Fibroblast of gingiva (primary cell): ENCODE results near the gene NEURL4.

Experiments used
- DNase-seq: peaks from one replicate; pipeline ENCODE4 v3.0.0-alpha.2; 2011; ENCODE audit warnings: low read depth

The NEURL4 gene

DNA sequence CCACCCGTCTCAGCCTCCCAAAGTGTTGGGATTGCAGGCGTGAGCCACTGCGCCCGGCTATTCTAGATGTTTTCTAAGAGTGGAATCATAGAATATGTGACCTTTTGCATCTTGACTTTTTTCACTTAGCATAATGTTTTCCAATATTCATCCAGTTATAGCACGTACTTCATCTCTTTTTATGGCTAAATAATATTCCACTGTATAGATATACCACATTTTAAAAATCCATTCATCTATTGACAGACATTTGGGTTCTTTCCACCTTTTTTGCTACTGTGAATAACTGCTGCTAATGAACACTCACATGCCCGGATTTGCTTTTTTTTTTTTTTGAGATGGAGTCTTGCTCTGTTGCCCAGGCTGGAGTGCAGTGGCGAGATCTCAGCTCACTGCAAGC, 25.0 kb downstream of the NEURL4 start:
- no peak for DNase-seq

DNA sequence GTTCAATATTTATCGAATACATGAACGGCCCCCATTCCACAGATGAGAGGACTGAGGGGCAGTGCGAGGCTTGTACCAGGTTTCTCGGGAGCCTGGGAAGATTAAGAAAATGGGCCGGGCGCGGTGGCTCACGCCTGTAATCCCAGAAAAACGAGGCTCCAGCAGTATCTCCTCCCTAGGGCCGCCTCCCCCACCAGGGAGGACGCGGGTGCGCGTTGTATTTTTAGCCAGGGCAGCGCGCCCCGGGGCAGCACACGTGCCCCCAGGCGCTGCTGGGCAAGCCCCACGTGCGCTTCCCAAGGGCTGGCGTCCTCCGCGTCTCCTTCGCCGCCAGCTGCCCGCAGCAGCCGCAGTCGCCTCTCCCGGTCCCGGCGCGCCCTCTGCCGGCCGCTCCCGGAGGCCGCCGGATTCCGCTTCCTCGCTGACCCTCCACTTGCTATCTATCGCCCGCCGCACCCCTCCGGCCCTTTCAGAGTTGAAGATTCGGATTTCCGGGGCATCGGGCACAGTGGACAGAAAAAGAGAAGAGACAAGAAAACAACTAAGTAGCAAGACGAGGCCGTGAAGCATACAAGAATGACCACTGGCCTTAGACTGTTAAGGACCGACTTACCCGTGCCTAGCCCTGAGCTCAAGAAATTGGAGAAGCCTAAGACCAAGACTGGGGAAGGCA, 32.8 kb downstream of the NEURL4 start:
- DNase-seq: peak; percentile 82

DNA sequence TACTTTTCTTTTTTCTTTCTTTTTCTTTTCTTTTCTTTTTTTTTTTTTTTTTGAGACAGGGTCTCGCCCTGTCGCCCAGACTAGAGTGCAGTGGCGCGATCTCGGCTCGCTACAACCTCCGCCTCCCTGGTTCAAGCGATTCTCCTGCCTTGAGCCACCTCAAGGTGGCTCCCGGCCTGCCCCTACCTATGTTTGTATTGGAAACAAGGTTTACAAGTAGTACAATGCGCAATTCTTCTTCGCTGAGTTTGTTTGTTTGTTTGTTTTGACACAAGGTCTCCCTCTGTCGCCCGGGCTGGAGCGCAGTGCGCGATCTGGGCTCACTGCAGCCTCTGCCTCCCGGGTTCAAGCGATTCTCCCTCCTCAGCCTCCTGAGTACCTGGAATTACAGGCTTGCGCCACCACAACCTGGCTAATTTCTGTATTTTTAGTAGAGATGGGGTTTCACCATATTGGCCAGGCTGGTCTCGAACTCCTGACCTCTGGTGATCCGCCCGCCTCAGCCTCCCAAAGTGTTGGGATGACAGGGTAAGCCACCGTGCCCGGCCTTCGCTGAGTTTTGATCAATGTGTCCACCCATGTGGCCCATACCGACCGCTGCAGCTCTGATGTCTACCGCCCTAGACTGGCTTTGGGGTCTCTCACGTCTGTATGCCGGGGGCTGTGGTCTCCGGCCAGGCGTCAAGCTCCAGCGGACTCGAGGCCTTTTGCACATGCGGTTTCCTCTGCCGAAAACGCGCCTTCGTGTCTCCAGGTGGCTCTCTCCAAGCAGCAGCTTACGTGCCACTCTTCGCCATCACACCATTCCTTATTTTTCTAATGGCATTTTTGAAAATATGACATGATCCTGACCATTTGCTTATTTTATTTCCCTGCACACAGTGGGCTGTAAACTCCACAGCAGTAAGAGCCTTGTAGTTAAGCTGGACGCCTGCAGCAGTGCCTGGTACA, 33.6 kb downstream of the NEURL4 start:
- DNase-seq: no peak

DNA sequence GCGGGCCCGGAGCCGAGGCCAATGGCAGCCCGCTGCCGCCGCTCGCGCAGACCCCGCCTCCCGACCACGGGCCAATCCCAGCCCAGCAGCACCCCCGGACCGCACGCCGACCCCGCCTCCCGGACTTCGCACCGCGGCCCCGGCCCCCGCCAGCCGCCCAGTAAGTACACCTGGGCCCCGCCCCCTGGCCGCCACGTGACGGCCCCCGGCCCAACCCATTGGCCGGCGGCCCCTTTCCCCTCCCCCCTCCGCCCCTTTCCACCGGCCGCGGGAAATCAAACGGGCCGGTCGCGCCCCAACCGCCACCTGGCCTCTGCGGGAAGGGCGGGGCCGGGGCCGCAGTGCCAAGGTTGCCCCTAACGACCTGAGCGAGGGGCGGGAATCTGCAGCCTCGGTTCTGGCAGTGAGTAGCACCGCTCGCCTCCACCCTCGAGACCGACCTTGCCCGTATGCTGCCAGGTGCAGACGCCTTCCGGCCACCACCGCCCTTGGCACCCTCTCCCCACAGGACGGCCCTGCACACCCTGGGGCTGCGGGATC, 34.5 kb downstream of the NEURL4 start, which contains the start of gene YBX2:
YBX2 (minus strand) TSS at position 26 of the 540 bp plus-strand sequence. CDS start 139 bp downstream, outside the sequence.
- DNase-seq: no peak

DNA sequence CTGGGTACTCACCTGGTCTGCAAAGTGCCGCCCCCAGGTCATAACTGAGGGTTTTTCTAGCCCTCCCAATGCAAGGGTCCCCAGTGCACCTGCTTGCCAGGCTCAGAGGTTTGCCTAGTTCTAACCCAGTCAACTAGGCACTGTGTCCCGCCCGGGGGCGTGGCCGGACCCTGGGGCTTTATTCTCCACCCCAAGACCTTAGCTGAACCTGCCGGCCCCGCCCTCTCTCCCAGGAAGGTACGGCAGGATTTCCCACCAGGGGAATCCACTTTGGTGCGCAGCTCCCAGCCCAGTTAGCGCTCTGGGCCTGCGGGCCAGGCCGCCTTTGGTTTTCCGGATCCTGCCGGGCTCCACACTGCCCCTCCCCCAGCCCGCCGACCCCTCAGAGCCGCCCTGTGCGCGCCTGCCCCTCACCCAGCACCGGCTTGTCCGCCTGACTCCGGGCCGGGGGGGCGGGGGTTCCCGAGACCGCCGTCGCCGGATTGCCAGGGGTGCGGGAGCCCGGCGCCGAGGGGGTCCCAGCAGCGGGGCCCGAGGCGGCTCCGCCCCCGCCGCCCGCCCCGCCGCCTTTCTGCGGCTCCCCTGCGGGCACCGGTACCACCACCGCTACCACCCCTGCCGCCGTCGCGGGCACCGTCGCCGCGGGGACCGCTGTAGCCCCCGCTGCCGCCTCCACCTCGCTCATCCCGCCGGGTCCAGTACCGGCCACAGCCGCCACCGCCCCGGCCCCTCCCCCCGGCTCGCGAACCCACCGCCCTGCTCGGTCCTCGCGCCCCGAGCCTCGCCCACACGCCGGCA, 35.1 kb downstream of the NEURL4 start:
- no peak for DNase-seq

DNA sequence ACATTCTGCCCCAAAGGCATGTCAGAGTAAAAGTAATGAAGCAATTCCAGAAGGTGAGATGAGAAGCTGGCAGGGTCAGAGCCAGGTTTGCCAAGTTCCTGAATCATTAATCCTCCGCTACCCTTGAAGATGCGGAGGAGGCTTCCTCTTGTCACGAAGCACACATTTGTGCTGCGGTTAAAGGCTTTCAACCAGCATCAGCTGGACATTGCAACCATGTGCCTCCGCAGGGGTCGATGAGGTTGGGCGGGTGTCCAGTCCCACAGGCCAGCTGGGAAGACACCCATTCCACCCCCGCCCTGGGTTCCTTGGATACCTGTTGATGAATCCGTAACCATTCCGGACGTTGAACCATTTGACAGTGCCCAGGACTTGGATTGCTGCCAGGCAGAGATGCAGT, 36.0 kb downstream of the NEURL4 start:
- DNase-seq: no peak

DNA sequence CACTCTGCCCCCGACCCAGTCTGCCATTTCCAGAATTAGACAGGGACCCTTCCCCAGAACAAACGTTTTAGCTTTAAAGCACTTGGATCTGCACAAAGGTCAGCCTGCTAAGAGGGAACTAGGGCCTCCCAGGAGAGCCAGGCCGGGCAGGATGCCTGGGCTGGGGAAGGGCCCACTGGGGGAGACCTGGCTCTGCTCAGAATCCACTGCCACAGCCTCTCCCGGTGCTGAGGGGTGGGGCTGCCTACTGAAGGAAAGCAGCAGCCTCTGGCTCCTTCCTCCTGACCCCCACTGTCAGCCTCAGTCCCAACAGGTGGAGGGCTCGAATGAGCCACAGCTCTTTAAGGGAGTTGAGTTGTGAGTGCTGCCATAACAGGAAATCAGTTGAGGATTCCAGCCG, 36.4 kb downstream of the NEURL4 start:
- DNase-seq: no peak

DNA sequence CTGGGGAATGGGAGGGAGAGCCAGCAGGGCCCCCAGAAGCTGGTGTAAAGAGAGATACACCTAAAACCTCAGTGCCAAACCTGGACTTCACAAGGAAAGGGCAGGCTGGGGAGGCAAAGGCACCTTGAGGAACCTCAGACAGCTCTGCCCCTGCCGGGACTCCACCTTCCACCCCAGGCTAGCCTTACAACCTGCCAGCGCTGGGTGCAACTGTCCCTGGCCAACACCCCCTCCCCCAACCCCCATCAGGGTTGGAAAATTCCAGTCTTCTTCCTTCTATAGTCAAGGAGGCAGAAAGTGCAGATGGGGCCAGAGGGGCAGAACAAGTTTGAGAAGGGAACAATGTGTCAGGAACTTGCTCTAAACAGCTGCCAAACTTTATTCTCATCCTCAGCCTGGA, 36.9 kb downstream of the NEURL4 start:
- no peak for DNase-seq

DNA sequence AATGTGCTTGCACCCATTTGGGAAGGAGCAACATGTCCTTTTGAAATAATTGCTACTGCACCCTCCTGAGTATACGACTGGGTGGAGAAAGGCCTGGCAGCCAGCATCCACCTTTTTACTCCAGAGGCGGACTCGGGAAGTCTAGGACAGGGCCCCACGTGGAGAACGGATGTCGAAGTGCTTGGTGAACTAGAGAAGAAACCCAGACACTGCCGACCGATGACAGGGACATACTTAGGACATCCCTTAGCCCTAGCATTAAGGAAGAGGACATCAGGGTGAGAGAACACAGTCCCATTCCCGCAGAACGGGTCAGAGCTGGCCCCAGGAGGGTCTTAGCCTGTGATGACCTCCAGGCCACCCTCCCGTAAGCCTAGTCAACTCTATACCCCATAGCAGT, 38.5 kb downstream of the NEURL4 start:
- DNase-seq: no peak

DNA sequence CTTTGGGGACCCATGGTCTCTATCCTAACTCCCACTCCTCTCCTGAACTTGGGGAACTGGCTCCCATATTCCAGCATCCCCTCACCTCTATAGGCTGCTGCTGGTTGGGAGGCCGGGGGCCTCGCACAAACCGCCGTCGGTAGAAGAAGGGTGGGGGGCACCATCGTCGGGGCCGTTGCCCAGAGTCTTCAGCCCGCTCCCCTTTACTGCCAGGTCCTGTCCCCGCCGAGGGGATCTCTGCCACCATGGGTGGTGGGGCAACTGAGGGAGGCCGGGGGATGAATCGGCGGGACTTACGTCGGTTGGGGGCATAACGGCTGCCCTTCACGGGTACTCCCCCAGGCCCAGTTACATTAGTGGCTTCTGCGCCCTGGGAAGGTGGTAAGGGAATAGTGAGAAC, 39.0 kb downstream of the NEURL4 start:
- DNase-seq: no peak

DNA sequence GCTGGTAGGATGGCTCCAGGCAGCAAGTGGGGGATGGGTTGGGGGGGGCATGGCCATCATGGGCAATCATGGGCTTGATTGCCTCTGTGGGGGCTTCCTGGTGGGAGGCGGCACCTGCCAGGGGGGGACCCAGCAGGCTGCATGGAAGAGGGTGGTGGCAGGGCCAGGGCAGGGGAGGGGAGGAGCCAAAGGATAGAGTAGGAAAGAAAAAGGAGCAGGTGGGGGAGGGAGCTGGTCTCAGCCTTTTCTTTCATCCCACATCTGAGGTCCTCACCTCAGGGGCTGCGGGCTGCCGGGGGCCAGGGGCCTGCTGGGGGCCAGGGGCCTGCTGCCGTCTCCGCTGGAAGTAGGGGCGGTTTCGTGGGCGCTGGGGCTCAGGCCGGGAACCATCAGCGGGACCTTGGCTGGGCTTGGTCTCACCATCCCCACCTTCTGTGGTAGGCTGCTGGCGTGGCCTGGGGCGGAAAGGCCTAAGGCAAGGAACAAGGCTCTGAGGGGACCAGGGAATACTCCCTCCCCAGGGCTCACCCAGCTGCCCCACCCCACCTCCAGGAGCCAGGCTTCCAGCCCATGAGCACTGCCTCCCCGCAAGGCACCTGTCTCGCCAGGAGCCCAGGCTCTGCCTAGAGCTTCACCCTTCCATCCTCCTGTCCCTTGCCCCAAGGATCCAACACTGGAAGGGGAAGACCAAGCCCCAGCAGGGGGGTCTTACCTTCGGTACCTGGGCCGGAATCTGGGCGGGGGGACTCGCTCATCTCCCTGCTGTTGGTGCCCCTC, 39.7 kb downstream of the NEURL4 start:
- DNase-seq: no peak

DNA sequence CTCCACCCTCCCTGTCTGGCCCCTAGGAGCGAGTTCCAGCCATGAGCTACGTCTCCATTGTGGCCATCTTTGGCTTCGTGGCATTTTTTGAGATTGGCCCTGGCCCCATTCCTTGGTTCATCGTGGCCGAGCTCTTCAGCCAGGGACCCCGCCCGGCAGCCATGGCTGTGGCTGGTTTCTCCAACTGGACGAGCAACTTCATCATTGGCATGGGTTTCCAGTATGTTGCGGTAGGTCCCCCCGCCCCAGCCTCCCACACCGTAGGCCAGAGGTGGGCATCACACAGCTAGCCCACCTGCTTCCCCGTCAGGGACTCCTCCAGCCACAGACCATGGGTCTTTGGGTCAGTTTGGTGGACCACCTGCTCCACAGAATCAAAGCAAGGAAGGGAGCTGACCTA, 43.5 kb downstream of the NEURL4 start:
- DNase-seq: no peak

DNA sequence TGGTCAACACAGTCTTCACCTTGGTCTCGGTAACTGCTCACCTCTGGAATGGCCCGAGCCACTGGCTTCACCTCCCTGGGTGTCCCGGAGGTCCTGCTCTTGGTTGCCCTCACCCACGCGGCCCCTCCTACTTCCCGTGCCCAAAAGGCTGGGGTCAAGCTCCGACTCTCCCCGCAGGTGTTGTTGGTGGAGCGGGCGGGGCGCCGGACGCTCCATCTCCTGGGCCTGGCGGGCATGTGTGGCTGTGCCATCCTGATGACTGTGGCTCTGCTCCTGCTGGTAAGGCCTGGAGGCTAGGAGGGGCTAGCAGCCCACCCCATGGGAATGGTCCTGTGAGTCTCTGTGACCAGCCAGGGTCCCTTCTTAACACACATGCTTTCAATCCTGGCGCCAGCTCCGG, 44.2 kb downstream of the NEURL4 start:
- no peak for DNase-seq

DNA sequence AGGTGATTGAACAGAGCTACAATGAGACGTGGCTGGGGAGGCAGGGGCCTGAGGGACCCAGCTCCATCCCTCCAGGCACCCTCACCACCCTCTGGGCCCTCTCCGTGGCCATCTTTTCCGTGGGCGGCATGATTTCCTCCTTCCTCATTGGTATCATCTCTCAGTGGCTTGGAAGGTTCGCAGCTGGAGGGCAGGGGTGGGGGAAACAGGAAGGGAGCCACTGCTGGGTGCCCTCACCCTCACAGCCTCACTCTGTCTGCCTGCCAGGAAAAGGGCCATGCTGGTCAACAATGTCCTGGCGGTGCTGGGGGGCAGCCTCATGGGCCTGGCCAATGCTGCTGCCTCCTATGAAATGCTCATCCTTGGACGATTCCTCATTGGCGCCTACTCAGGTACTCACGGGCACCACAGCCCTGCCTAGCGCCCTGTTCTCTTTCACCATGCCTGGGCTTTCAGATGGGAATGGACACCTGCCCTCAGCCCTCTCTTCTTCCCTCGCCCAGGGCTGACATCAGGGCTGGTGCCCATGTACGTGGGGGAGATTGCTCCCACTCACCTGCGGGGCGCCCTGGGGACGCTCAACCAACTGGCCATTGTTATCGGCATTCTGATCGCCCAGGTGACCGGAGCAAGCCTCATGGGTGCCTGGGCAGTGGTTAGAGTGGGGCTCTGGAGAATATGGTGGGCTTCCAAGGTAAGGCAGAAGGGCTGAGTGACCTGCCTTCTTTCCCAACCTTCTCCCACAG, 45.5 kb downstream of the NEURL4 start:
- DNase-seq: no peak

DNA sequence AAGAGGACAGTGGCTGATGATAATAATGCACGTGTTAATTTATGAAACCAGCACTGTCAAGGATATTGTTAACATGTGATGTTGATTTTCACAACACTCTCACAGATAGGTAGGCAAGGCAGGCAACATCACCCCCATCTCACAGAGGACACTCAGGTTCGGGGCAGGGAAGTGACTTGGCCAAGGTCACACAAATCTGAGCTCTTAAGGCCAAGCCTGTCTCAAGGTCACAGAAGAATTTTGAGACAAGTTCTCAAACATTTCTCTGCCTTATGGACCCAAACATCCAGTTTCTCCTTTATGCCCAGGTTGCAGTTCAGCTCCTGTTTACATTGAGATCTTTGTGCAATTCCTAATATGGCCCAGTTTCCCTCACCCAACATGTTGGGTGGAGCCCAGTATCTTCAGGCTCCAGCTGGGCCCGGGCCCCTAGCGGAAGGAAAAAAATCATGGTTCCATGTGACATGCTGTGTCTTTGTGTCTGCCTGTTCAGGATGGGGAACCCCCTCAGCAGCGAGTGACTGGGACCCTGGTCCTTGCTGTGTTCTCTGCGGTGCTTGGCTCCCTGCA, 46.3 kb downstream of the NEURL4 start:
- DNase-seq: no peak

DNA sequence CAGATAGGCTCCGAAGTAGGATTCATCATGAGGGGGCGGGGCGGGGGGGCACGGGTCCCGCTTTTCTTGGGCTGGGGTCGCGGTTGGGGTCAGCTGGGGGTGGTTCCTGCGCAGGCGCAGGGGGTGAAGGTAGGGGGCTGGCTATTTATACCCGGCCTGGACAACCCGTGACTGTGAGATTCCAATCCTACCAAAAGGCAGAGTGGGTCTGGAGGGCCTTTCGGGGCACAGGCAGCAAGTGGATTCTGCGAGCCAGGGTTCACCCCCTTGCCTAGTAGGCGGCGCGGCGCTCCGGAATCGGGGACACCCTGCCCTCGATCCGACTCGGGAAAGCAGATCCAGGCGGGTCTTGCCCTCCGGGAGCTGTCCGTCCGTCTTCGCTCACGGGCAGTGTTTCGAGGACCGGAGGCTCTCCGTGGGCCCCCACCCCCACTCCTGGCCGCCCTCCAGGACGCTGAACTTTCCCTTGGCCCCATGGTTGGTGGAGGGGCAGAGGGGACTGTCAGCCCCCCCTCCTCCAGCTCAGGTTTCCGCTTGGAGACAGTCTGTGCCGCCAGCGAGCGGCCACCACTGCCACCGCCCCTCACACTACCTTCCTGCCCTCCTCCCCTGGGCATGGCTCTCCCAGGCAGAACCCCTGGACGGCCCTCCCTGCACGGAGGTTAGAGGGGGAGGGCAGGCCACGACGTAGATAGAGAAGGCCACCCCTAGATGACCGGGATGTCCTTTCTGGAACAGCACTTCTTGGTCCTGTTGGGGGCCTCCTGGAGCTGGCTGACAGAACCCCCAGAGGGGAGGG, 47.0 kb downstream of the NEURL4 start:
- no peak for DNase-seq

DNA sequence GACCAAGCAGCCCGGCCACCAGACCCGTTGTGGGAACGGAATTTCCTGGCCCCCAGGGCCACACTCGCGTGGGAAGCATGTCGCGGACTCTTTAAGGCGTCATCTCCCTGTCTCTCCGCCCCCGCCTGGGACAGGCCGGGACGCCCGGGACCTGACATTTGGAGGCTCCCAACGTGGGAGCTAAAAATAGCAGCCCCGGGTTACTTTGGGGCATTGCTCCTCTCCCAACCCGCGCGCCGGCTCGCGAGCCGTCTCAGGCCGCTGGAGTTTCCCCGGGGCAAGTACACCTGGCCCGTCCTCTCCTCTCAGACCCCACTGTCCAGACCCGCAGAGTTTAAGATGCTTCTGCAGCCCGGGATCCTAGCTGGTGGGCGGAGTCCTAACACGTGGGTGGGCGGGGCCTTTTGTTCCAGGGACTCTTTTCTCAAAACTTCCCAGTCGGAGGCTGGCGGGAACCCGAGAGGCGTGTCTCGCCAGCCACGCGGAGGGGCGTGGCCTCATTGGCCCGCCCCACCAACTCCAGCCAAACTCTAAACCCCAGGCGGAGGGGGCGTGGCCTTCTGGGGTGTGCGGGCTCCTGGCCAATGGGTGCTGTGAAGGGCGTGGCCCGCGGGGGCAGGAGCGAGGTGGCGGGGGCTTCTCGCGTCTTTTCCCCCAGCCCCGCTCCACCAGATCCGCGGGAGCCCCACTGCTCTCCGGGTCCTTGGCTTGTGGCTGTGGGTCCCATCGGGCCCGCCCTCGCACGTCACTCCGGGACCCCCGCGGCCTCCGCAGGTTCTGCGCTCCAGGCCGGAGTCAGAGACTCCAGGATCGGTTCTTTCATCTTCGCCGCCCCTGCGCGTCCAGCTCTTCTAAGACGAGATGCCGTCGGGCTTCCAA, 47.8 kb downstream of the NEURL4 start, which contains the start of gene SLC2A4:
SLC2A4 (plus strand) TSS at position 645 of the 879 bp plus-strand sequence; CDS start at position 862, 217 bp downstream.
- DNase-seq: peak; percentile 83

DNA sequence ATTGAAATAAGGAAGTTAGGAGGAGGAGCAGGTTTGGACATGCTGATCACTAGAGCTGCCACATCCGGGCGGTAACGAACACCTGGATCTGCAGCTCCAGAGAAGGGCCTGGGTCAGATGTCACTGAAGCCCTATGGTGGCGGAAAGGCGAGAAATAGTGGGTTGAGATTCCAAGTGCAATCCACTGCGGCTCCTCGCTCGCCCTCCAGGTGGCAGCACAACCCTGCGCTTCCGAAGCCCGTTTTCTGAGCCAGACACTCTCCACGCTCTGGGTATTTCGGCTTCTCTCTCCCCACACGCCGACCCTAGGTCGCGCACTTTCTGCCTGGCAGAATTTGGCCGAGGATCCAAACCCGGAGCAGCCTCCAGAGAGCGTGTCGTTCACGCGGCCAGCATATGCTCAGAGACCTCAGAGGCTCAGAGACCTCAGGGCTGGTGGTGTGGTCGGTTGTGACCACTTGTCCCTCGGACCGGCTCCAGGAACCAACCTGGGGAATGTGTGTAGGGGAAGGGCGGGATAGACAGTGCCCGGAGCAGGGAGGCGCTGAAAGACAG, 48.5 kb downstream of the NEURL4 start:
- peak; percentile 70 for DNase-seq
